Loucy (cell line): ENCODE data around the gene USP15.

Source experiments
- H2AFZ ChIP-seq: fragments of 200-600 bp; sonication (generic); 2 replicates; pipeline ENCODE4 v1.6.0; 2016; ENCODE audit warnings: antibody characterized with exemption, mild to moderate bottlenecking, low read length, moderate library complexity
- H3F3A ChIP-seq: fragments of 200-600 bp; 2 replicates; pipeline ENCODE4 v1.6.0; 2016; ENCODE audit warnings: antibody characterized with exemption, low read depth, mild to moderate bottlenecking
- H3K27me3 ChIP-seq: fragments of 200-600 bp; sonication (generic); 2 replicates; pipeline ENCODE4 v1.6.1; 2014; ENCODE audit warnings: low read length, mild to moderate bottlenecking; ENCODE audit not compliant: insufficient read depth, poor library complexity, severe bottlenecking
- H3K36me3 ChIP-seq: fragments of 200-600 bp; sonication (generic); 2 replicates; pipeline ENCODE4 v1.6.1; 2016; ENCODE audit warnings: low read length; ENCODE audit not compliant: insufficient read depth
- H3K4me1 ChIP-seq: fragments of 200-600 bp; sonication (generic); 2 replicates; pipeline ENCODE4 v1.5.1; 2014; ENCODE audit warnings: low read length, mild to moderate bottlenecking; ENCODE audit not compliant: insufficient read depth, poor library complexity, severe bottlenecking
- H3K4me2 ChIP-seq: fragments of 200-600 bp; sonication (generic); 2 replicates; pipeline ENCODE4 v1.6.0; 2014; ENCODE audit warnings: antibody characterized with exemption, low read length, low read depth, mild to moderate bottlenecking; ENCODE audit not compliant: poor library complexity, severe bottlenecking
- H3K4me3 ChIP-seq: fragments of 200-600 bp; sonication (generic); 2 replicates; pipeline ENCODE4 v1.5.1; 2014; ENCODE audit warnings: low read length, mild to moderate bottlenecking, mixed read lengths; ENCODE audit not compliant: poor library complexity, severe bottlenecking
- H3K79me2 ChIP-seq: fragments of 200-600 bp; sonication (generic); 2 replicates; pipeline ENCODE4 v1.6.1; 2014; ENCODE audit warnings: low read length; ENCODE audit not compliant: insufficient read depth
- H3K9ac ChIP-seq: fragments of 200-600 bp; sonication (generic); 2 replicates; pipeline ENCODE4 v1.6.0; 2014; ENCODE audit warnings: mild to moderate bottlenecking, low read depth, low read length, moderate library complexity; ENCODE audit not compliant: poor library complexity, severe bottlenecking
- H3K9me2 ChIP-seq: fragments of 200-600 bp; sonication (generic); replicated peaks from 2 replicates; pipeline ENCODE4 v1.6.1; 2016; ENCODE audit warnings: low read depth, low read length, mixed read lengths
- H3K9me3 ChIP-seq: fragments of 200-600 bp; sonication (generic); 2 replicates; pipeline ENCODE4 v1.6.1; 2014; ENCODE audit warnings: mild to moderate bottlenecking, antibody characterized with exemption, low read length, low read depth; ENCODE audit not compliant: insufficient read depth
- H4K20me1 ChIP-seq: fragments of 200-600 bp; sonication (generic); 2 replicates; pipeline ENCODE4 v1.6.0; 2014; ENCODE audit warnings: antibody characterized with exemption, low read length, mild to moderate bottlenecking; ENCODE audit not compliant: insufficient read depth, poor library complexity, severe bottlenecking
- CTCF ChIP-seq: fragments of 200-600 bp; sonication (generic); conservative IDR thresholded peaks from 2 replicates; pipeline ENCODE4 v1.5.1; 2014; ENCODE audit warnings: mild to moderate bottlenecking, antibody characterized with exemption, low read length
- EZH2phosphoT487 ChIP-seq: fragments of 200-600 bp; IDR thresholded peaks from 2 replicates; pipeline ENCODE4 v1.6.1; 2018; ENCODE audit warnings: antibody characterized with exemption, mild to moderate bottlenecking, moderate library complexity, borderline replicate concordance

The USP15 gene

GRCh38 chr12:62267026-62267425 is 6.8 kb downstream of the USP15 start:
- Histone ChIP-seq H3K4me1 (peaks cover 71% of the 10 kb centered on the region), H3K9ac (peak overlapping the region; percentile 22), H3K9me2 (no peaks in the 10 kb centered on the region), H2AFZ (no peak overlapping the region), H3K4me2 (peak overlapping the region; percentile 78), H3K79me2 (peaks cover 100% of the 10 kb centered on the region), H4K20me1 (peaks cover 100% of the 10 kb centered on the region), H3K4me3 (peak overlapping the region; percentile 51), H3F3A (peaks cover 8% of the 10 kb centered on the region; the same call in 1 of the 2 replicates), H3K27me3 (no peaks in the 10 kb centered on the region), H3K9me3 (no peaks in the 10 kb centered on the region), H3K36me3 (no peaks in the 10 kb centered on the region)
- TF ChIP-seq CTCF, result no peak
- TF ChIP-seq EZH2phosphoT487, result no peak

GRCh38 chr12:62267480-62267879 is 7.3 kb downstream of the USP15 start:
- H3K9me2 ChIP-seq, result no peaks in the 10 kb centered on the region
- H3F3A ChIP-seq, result peaks cover 8% of the 10 kb centered on the region; the same call in 1 of the 2 replicates
- H3K4me2 ChIP-seq, result peak overlapping the region; percentile 78
- H2AFZ ChIP-seq, result no peak overlapping the region
- no peaks in the 10 kb centered on the region for H3K9me3 ChIP-seq
- peaks cover 68% of the 10 kb centered on the region for H3K4me1 ChIP-seq
- no peaks in the 10 kb centered on the region for H3K36me3 ChIP-seq
- H3K9ac ChIP-seq, result peak overlapping the region; percentile 22
- H3K79me2 ChIP-seq, result peaks cover 100% of the 10 kb centered on the region
- peak overlapping the region; percentile 51 for H3K4me3 ChIP-seq
- no peak for TF ChIP-seq EZH2phosphoT487
- no peak for TF ChIP-seq CTCF
- peaks cover 100% of the 10 kb centered on the region for H4K20me1 ChIP-seq
- no peaks in the 10 kb centered on the region for H3K27me3 ChIP-seq

- peak overlapping the region; percentile 78 for H3K4me2 ChIP-seq
These were observed 8.8 kb downstream of the USP15 start for GRCh38 chr12:62268956-62269355.

More at GRCh38 chr12:62268956-62269355, 8.8 kb downstream of the USP15 start:
- H3K9me2 ChIP-seq, result no peaks in the 10 kb centered on the region
- no peaks in the 10 kb centered on the region for H3K9me3 ChIP-seq
- peaks cover 8% of the 10 kb centered on the region; the same call in 1 of the 2 replicates for H3F3A ChIP-seq
- H3K9ac ChIP-seq, result peak overlapping the region; percentile 30
- H3K79me2 ChIP-seq, result peaks cover 100% of the 10 kb centered on the region
- TF ChIP-seq EZH2phosphoT487 (no peak), CTCF (no peak)
- H3K36me3 ChIP-seq, result no peaks in the 10 kb centered on the region
- peak overlapping the region; percentile 51 for H3K4me3 ChIP-seq
- H4K20me1 ChIP-seq, result peaks cover 100% of the 10 kb centered on the region
- no peaks in the 10 kb centered on the region for H3K27me3 ChIP-seq
- H2AFZ ChIP-seq, result no peak overlapping the region
- H3K4me1 ChIP-seq, result peaks cover 62% of the 10 kb centered on the region
